ENCODE measurements around the gene HAGHL. TPM values are rescaled to one million over a fixed set of nuclear protein-coding genes. Genes with fewer than 3 reads are reported as not detected.

Gene HAGHL
- total RNA-seq, 4 donors from 2014 or later: 1.0 to 3.4 TPM; not detected in 2

- DNase-seq: no peak
- Histone ChIP-seq H3K4me1 (peaks cover 0 to 10% of the 10 kb centered on the region in 2 donors), H3K36me3 (no peaks in the 10 kb centered on the region), H3K9me3 (no peaks in the 10 kb centered on the region), H3K4me3 (no peak overlapping the region), H3K27me3 (peaks cover 34 to 37% of the 10 kb centered on the region in 2 donors), H3K27ac (no peak overlapping the region)
- TF ChIP-seq CTCF (IDR thresholded peaks at IDR 0.05) (no peak), POLR2A (IDR thresholded peaks at IDR 0.05) (no peak)
- intact Hi-C loops (cut with DNase I; ENCODE audit: low total_unique reads): no loop called here
Measured at GRCh38 chr16:704552-705380, 22.1 kb upstream of the HAGHL start.

GRCh38 chr16:705431-706188, 21.3 kb upstream of the HAGHL start, which contains the start of gene FBXL16:
Gene FBXL16 (minus strand): TSS chr16:705801. CDS start chr16:697405, 8,396 bp downstream.
- H3K27me3 ChIP-seq: peaks cover 32 to 37% of the 10 kb centered on the region in 2 donors
- no peak within 1 kb of the TSS for H3K4me3 ChIP-seq
- no peak for DNase-seq
- TF ChIP-seq POLR2A (IDR thresholded peaks at IDR 0.05) (no peak), CTCF (IDR thresholded peaks at IDR 0.05) (no peak)
- intact Hi-C loops (cut with DNase I; ENCODE audit: low total_unique reads): no loop called here
- H3K36me3 ChIP-seq: no peaks in the 10 kb centered on the region
- peaks cover 0 to 10% of the 10 kb centered on the region in 2 donors for H3K4me1 ChIP-seq
- H3K9me3 ChIP-seq: no peaks in the 10 kb centered on the region
- no peak within 1 kb of the TSS for H3K27ac ChIP-seq

- TF ChIP-seq POLR2A (IDR thresholded peaks at IDR 0.05) (no peak), CTCF (IDR thresholded peaks at IDR 0.05) (no peak)
- Histone ChIP-seq H3K27ac (no peak overlapping the region), H3K9me3 (no peaks in the 10 kb centered on the region), H3K36me3 (no peaks in the 10 kb centered on the region), H3K27me3 (peaks cover 39 to 45% of the 10 kb centered on the region in 2 donors), H3K4me1 (peaks cover 0 to 10% of the 10 kb centered on the region in 2 donors), H3K4me3 (no peak overlapping the region)
- no peak for DNase-seq
- intact Hi-C loops (cut with DNase I; ENCODE audit: low total_unique reads): no loop called here
Measured at GRCh38 chr16:706189-707061, 20.5 kb upstream of the HAGHL start.

GRCh38 chr16:707062-707538, 19.8 kb upstream of the HAGHL start:
- Histone ChIP-seq H3K27me3 (peaks cover 34 to 46% of the 10 kb centered on the region in 2 donors), H3K4me3 (no peak overlapping the region), H3K9me3 (no peaks in the 10 kb centered on the region), H3K4me1 (peaks cover 0 to 10% of the 10 kb centered on the region in 2 donors), H3K36me3 (no peaks in the 10 kb centered on the region), H3K27ac (no peak overlapping the region)
- TF ChIP-seq CTCF (IDR thresholded peaks at IDR 0.05): no peak
- TF ChIP-seq POLR2A (IDR thresholded peaks at IDR 0.05): no peak
- DNase-seq: no peak
- intact Hi-C loops (cut with DNase I; ENCODE audit: low total_unique reads): no loop called here

Measured in uterus (tissue), 4 donors.